Parathyroid adenoma (tissue), 2 donors: ENCODE results near the gene PGBD2.
"Not testable (repeated sequence)": the region's sequence is repeated elsewhere in the genome, so short reads cannot be mapped to it uniquely, and the experiment has no call there.

ENCODE experiments used
- H2AFZ ChIP-seq: fragments of 300-600 bp; sonication (generic); one replicate; pipeline ENCODE4 v1.7.0; 2017; ENCODE audit warnings: antibody characterized with exemption, mild to moderate bottlenecking
- H3K27ac ChIP-seq: fragments of 300-600 bp; sonication (generic); one replicate; pipeline ENCODE4 v1.7.0; 2017
- H3K27me3 ChIP-seq: fragments of 300-600 bp; sonication (generic); one replicate; pipeline ENCODE4 v1.7.0; 2017; ENCODE audit warnings: low read length; ENCODE audit not compliant: control insufficient read depth, insufficient read depth
- H3K36me3 ChIP-seq: fragments of 300-600 bp; sonication (generic); one replicate; pipeline ENCODE4 v1.7.0; 2017; ENCODE audit warnings: low read length; ENCODE audit not compliant: control insufficient read depth, insufficient read depth
- H3K4me1 ChIP-seq: fragments of 300-600 bp; sonication (generic); one replicate; pipeline ENCODE4 v1.7.0; 2017; ENCODE audit warnings: control low read depth
- H3K4me2 ChIP-seq: fragments of 300-600 bp; sonication (generic); one replicate; pipeline ENCODE4 v1.7.0; 2017; ENCODE audit warnings: low read length
- H3K4me3 ChIP-seq: fragments of 300-600 bp; sonication (generic); one replicate; pipeline ENCODE4 v1.7.0; 2017; ENCODE audit warnings: low read depth, low read length
- H3K79me2 ChIP-seq: fragments of 300-600 bp; sonication (generic); one replicate; pipeline ENCODE4 v1.7.0; 2017; ENCODE audit warnings: control low read depth
- H3K9ac ChIP-seq: fragments of 300-600 bp; sonication (generic); one replicate; pipeline ENCODE4 v1.7.0; 2017; ENCODE audit warnings: mild to moderate bottlenecking
- H3K9me3 ChIP-seq: fragments of 300-600 bp; sonication (generic); one replicate; pipeline ENCODE4 v1.7.0; 2017; ENCODE audit warnings: low read length; ENCODE audit not compliant: control insufficient read depth
- TF ChIP-seq, protein P1 (sequence below): fragments of 300-600 bp; sonication (generic); IDR thresholded peaks from one replicate; pipeline ENCODE4 v1.7.0; 2017; ENCODE audit warnings: antibody characterized with exemption, mild to moderate bottlenecking
- donor health status: primary hyperparathyroidism.

PGBD2 gene

DNA sequence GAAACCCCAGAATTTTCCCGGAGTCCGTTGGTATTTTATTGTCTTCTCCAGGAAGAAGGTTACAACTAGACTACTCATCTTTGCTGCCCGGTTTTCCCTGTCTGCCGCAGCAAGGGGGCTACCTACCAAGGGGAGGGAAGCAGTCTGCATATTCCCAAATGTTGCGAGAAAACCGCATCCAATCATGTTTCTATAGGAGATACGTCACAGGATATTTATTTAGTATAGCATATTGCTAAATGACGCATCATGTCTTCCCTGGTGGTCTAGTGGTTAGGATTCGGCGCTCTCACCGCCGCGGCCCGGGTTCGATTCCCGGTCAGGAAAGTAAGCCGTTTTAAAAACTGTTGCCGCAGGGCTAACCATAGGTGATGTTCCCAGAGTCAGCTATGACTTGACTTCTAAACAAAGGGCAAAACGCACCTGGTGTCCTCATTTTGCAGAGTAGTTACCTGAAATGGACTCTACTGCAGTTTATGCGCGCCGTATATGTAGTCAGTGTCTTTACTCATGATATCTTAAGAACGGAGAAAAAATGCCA is 32.0 kb upstream of the PGBD2 start:
- Histone ChIP-seq H3K27ac (peak overlapping the region; percentile 90), H3K79me2 (no peaks in the 10 kb centered on the region), H3K27me3 (no peaks in the 10 kb centered on the region), H2AFZ (peak overlapping the region; percentile 96), H3K4me2 (peak overlapping the region; percentile 81), H3K9me3 (no peaks in the 10 kb centered on the region), H3K4me1 (no peaks in the 10 kb centered on the region), H3K9ac (no peak overlapping the region), H3K36me3 (no peaks in the 10 kb centered on the region), H3K4me3 (peak overlapping the region; percentile 73)
- TF ChIP-seq, protein P1, sequence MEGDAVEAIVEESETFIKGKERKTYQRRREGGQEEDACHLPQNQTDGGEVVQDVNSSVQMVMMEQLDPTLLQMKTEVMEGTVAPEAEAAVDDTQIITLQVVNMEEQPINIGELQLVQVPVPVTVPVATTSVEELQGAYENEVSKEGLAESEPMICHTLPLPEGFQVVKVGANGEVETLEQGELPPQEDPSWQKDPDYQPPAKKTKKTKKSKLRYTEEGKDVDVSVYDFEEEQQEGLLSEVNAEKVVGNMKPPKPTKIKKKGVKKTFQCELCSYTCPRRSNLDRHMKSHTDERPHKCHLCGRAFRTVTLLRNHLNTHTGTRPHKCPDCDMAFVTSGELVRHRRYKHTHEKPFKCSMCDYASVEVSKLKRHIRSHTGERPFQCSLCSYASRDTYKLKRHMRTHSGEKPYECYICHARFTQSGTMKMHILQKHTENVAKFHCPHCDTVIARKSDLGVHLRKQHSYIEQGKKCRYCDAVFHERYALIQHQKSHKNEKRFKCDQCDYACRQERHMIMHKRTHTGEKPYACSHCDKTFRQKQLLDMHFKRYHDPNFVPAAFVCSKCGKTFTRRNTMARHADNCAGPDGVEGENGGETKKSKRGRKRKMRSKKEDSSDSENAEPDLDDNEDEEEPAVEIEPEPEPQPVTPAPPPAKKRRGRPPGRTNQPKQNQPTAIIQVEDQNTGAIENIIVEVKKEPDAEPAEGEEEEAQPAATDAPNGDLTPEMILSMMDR, result no peak

DNA sequence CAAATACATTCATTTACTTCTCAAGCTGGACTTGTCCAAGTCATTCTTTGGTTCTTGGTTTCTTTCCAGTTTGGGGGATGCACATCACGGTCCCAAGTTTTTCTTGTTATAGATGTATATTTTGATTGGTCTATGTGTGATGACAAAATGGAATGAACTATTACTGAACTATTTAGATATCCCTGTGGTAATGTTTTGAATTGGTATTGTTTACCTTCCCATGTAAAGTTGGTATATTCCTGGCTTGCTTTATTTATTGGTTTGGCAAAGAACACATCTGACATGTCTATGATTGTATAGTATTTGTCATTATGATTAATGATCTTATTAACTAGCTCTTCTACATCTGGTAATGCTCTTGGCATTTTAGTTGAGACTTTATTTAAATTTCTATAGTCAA is 24.8 kb upstream of the PGBD2 start:
- no peaks in the 10 kb centered on the region for H3K4me1 ChIP-seq
- H3K9me3 ChIP-seq, result no peaks in the 10 kb centered on the region
- TF ChIP-seq, protein P1, result no peak
- no peaks in the 10 kb centered on the region for H3K79me2 ChIP-seq
- no peak overlapping the region for H2AFZ ChIP-seq
- H3K27me3 ChIP-seq, result no peaks in the 10 kb centered on the region
- H3K36me3 ChIP-seq, result no peaks in the 10 kb centered on the region
- H3K27ac ChIP-seq, result no peak overlapping the region
- no peak overlapping the region for H3K4me3 ChIP-seq
- no peak overlapping the region for H3K4me2 ChIP-seq
- no peak overlapping the region for H3K9ac ChIP-seq

DNA sequence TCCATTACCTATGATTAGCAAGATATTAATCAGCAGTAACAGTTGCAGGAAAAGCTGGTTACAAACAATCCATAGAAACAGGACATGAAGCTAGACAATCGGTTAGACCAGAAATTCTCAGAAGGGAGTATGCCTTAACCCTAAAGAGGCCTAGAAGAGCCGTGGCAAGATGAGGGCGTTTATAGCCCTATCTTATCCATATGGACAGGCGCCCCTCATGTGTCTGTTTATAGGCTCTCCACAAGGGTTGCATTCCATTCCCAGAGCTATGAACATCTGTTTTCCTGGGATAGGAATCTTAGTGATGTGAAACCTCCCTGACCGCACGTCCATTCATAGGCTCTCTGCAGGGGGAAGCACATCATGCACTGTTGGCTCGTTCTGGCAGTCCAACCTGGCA is 23.6 kb upstream of the PGBD2 start:
- not testable (repeated sequence) for H3K79me2 ChIP-seq, H3K36me3 ChIP-seq, H3K27ac ChIP-seq, H3K4me2 ChIP-seq, H3K4me3 ChIP-seq, H2AFZ ChIP-seq, H3K4me1 ChIP-seq, H3K9ac ChIP-seq, H3K27me3 ChIP-seq, H3K9me3 ChIP-seq

DNA sequence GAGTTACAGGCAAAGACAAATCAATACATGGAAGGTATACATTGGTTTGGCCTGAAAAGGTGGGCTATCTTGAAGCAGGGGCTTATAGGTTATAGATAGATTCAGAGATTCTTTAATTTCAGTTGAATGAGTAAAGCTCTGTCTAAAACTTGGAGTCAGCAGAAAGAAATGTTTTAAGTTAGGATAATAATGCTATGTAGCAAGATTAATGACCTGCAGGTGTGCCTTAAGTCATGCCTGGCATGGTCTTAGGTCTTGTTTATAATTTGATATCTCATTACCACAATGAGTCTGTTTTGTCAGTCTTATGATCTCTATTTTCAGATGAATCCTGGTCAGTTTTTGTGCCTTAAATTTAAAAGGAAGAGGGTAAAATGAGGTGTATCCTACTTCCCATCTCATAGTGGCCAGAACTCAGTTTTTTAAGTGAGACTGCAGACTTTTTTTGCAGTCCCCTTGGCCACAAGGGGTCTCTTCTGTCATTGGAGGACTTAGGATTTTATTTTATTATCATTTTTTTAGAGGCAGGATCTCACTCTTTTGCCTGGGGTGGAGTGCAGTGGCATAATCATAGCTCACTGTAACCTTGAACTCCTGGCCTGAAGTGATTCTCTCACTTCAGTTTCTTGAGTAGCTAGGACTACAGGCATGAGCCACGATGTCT is 21.3 kb upstream of the PGBD2 start:
- no peaks in the 10 kb centered on the region for H3K4me1 ChIP-seq
- H3K4me3 ChIP-seq, result no peak overlapping the region
- no peaks in the 10 kb centered on the region for H3K79me2 ChIP-seq
- no peaks in the 10 kb centered on the region for H3K36me3 ChIP-seq
- H3K9me3 ChIP-seq, result no peaks in the 10 kb centered on the region
- H2AFZ ChIP-seq, result peak overlapping the region; percentile 28
- TF ChIP-seq, protein P1, result no peak
- no peak overlapping the region for H3K27ac ChIP-seq
- H3K27me3 ChIP-seq, result no peaks in the 10 kb centered on the region
- H3K9ac ChIP-seq, result no peak overlapping the region
- H3K4me2 ChIP-seq, result no peak overlapping the region

DNA sequence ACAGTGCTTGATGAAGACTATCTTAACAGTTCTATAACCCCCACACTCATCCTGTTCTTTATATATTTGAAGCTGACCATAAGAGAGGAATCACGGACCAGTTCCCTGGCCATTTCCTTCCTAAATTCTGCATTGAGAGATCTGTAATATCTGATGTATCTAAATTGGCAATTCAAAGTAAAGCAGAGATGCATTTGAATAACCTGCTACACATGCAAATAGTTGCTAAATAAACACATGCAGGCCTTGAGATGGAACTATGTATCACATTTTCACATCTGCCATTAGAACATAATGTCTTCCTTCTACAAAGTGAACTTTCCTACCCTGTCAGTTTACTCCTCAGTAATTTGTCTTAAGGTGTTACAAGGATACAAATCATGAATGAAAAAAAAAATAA is 20.4 kb upstream of the PGBD2 start:
- H2AFZ ChIP-seq, result no peak overlapping the region
- no peak overlapping the region for H3K9ac ChIP-seq
- H3K4me3 ChIP-seq, result no peak overlapping the region
- no peaks in the 10 kb centered on the region for H3K4me1 ChIP-seq
- no peak overlapping the region for H3K27ac ChIP-seq
- no peaks in the 10 kb centered on the region for H3K79me2 ChIP-seq
- TF ChIP-seq, protein P1, result no peak
- no peaks in the 10 kb centered on the region for H3K36me3 ChIP-seq
- no peaks in the 10 kb centered on the region for H3K9me3 ChIP-seq
- H3K4me2 ChIP-seq, result no peak overlapping the region
- no peaks in the 10 kb centered on the region for H3K27me3 ChIP-seq
